ENCODE measurements around the gene MIF4GD.

The MIF4GD gene

GRCh38 chr17:75232786-75233185 lies 38.2 kb downstream of the MIF4GD start:
- DNase-seq (ENCODE audit: low read depth, low spot score): no peak
- no peak for TF ChIP-seq CTCF (IDR thresholded peaks at IDR 0.05; ENCODE audit: low read depth, low read length)
- in situ Hi-C loops (cut with HindIII; ENCODE audit: low sequenced_read_pairs): no loop called here
- no peak overlapping the region for H3K4me3 ChIP-seq (ENCODE audit: low read depth, low read length)

- DNase-seq (ENCODE audit: low read depth, low spot score): no peak
- TF ChIP-seq CTCF (IDR thresholded peaks at IDR 0.05; ENCODE audit: low read depth, low read length): no peak
- in situ Hi-C loops (cut with HindIII; ENCODE audit: low sequenced_read_pairs): no loop called here
- H3K4me3 ChIP-seq (ENCODE audit: low read depth, low read length): no peak overlapping the region
Observed at GRCh38 chr17:75231741-75232464, 39.1 kb downstream of the MIF4GD start.

DNA sequence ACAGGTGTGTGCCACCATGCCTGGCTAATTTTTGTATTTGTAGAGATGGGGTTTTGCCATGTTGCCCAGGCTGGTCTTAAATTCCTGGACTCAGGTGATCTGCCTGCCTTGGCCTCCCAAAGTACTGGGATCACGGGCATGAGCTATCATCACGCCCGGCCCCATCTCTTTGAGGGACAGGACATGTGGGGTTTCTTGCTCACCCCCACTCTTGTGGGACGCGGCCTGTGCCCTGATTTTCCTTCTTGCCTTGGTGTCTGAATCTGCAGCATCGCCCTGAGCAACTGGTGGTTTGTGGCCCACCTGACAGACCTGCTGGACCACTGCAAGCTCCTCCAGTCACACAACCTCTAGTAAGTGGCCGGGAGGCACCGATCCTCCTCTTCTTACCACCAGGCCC lies 40.0 kb downstream of the MIF4GD start:
- in situ Hi-C loops (cut with HindIII; ENCODE audit: low sequenced_read_pairs): no loop called here
- DNase-seq (ENCODE audit: low read depth, low spot score): no peak
- TF ChIP-seq CTCF (IDR thresholded peaks at IDR 0.05; ENCODE audit: low read depth, low read length): no peak
- no peak overlapping the region for H3K4me3 ChIP-seq (ENCODE audit: low read depth, low read length)

- no peak for DNase-seq (ENCODE audit: low read depth, low spot score)
- no peak overlapping the region for H3K4me3 ChIP-seq (ENCODE audit: low read depth, low read length)
- in situ Hi-C loops (cut with HindIII; ENCODE audit: low sequenced_read_pairs): no loop called here
- no peak for TF ChIP-seq CTCF (IDR thresholded peaks at IDR 0.05; ENCODE audit: low read depth, low read length)
Observed at GRCh38 chr17:75228847-75229246, 42.2 kb downstream of the MIF4GD start.

DNA sequence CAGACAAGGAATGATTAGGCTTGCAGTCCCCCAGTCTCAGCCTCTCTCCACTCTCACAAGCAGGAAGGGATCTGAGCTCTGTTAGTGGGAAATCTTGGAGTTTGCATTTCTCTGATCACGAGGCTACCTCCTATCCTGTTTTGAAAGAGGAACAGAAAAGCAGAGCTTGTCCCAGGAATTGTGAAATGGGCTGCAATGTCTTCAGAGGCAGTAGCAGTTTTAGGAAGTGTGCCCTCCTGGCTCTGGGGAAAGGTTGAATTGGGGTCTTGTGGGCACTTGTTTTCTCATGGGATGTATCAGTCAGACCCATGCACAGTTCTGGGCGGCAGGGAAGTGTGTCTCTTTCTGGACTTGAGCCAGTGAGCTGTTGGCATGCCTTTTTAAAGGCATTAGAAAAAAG lies 42.7 kb downstream of the MIF4GD start:
- TF ChIP-seq CTCF (IDR thresholded peaks at IDR 0.05; ENCODE audit: low read depth, low read length): no peak
- no peak for DNase-seq (ENCODE audit: low read depth, low spot score)
- no peak overlapping the region for H3K4me3 ChIP-seq (ENCODE audit: low read depth, low read length)
- in situ Hi-C loops (cut with HindIII; ENCODE audit: low sequenced_read_pairs): no loop called here

DNA sequence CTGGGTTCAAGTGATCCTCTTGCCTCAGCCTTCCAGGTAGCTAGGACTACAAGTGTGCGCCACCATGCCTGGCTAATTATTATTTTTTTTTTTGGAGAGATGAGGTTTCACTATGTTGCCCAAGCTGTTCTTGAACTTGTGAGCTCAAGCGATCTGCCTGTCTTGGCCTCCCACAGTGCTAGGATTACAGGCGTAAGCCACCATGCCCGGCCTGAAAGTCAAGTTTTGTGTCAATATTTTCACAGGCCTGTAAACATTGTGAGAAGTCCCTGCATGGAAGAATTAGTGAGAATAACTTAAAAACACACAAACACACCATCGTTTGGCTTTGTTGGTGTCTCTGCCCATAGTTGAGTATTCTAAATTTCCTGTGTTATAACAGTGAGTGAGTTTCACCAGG lies 43.3 kb downstream of the MIF4GD start:
- in situ Hi-C loops (cut with HindIII; ENCODE audit: low sequenced_read_pairs): no loop called here
- TF ChIP-seq CTCF (IDR thresholded peaks at IDR 0.05; ENCODE audit: low read depth, low read length): no peak
- H3K4me3 ChIP-seq (ENCODE audit: low read depth, low read length): no peak overlapping the region
- DNase-seq (ENCODE audit: low read depth, low spot score): no peak

Data from astrocyte of the spinal cord (primary cell).